ENCODE measurements around the gene TRIO. TPM values are rescaled to one million over a fixed set of nuclear protein-coding genes. Genes with fewer than 3 reads are reported as not detected.
A peak's percentile ranks its signal among the peaks of the same experiment; 100 is the strongest.

Gene TRIO
- total and polyA plus RNA-seq, 2 donors (not counting 1 experiment from before 2014, with no cell fraction given), result 134 to 281 TPM

DNA sequence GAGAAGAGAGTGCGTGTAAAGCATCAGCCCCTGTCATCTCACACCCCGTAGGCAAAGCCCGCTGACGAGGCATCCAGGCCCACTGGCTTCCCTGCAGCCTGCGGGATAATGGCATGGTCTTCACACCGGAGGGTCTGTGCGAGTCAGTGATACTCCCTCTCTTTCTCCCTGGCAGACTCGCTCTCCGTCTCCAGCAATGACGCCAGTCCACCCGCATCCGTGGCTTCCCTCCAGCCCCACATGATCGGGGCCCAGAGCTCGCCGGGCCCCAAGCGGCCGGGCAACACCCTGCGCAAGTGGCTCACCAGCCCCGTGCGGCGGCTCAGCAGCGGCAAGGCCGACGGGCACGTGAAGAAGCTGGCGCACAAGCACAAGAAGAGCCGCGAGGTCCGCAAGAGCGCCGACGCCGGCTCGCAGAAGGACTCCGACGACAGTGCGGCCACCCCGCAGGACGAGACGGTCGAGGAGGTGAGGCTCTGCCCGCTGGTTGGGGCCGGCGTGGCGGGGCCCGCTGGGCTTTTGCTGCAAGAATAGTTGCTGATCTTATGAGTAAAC, 317.8 kb downstream of the TRIO start:
- Histone ChIP-seq H3K27ac (ENCODE audit: insufficient read depth, low read length) (no peak overlapping the region), H3K36me3 (ENCODE audit: control insufficient read depth, insufficient read depth, low read length) (peaks cover 30% of the 10 kb centered on the region), H3K79me2 (ENCODE audit: control insufficient read depth, insufficient read depth, low read length) (peaks cover 38% of the 10 kb centered on the region), H3K4me2 (ENCODE audit: extremely low read depth, insufficient read depth, low read length) (no peak overlapping the region), H4K20me1 (ENCODE audit: control insufficient read depth, extremely low read depth, insufficient read depth, low read length) (no peaks in the 10 kb centered on the region), H3K4me1 (ENCODE audit: control insufficient read depth, extremely low read depth, insufficient read depth, low read length) (peaks cover 7% of the 10 kb centered on the region), H3K4me3 (replicated peaks in 1 of 4; ENCODE audit: control extremely low read depth in 1 of 4, insufficient read depth in 1 of 4, low read depth in 3 of 4, low read length in 4 of 4) (no peak overlapping the region), H2AFZ (ENCODE audit: low read length) (no peak overlapping the region), H3K27me3 (ENCODE audit: control insufficient read depth, insufficient read depth, low read length) (no peaks in the 10 kb centered on the region), H3K9me3 (ENCODE audit: control insufficient read depth, insufficient read depth, low read depth, low read length) (no peaks in the 10 kb centered on the region), H3K9ac (ENCODE audit: insufficient read depth, low read length) (no peak overlapping the region)
- TF ChIP-seq, protein P1, sequence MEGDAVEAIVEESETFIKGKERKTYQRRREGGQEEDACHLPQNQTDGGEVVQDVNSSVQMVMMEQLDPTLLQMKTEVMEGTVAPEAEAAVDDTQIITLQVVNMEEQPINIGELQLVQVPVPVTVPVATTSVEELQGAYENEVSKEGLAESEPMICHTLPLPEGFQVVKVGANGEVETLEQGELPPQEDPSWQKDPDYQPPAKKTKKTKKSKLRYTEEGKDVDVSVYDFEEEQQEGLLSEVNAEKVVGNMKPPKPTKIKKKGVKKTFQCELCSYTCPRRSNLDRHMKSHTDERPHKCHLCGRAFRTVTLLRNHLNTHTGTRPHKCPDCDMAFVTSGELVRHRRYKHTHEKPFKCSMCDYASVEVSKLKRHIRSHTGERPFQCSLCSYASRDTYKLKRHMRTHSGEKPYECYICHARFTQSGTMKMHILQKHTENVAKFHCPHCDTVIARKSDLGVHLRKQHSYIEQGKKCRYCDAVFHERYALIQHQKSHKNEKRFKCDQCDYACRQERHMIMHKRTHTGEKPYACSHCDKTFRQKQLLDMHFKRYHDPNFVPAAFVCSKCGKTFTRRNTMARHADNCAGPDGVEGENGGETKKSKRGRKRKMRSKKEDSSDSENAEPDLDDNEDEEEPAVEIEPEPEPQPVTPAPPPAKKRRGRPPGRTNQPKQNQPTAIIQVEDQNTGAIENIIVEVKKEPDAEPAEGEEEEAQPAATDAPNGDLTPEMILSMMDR (conservative IDR thresholded peaks at IDR 0.05 in 1 of 2, IDR thresholded peaks at IDR 0.05 in 1 of 2; ENCODE audit: low read depth in 1 of 2, low read length in 2 of 2), result no peak
- no peak for TF ChIP-seq EZH2 (IDR thresholded peaks at IDR 0.05; ENCODE audit: low read length, missing control alignments)
- DNase-seq (ENCODE audit: low read depth in 2 of 2), result no peak

DNA sequence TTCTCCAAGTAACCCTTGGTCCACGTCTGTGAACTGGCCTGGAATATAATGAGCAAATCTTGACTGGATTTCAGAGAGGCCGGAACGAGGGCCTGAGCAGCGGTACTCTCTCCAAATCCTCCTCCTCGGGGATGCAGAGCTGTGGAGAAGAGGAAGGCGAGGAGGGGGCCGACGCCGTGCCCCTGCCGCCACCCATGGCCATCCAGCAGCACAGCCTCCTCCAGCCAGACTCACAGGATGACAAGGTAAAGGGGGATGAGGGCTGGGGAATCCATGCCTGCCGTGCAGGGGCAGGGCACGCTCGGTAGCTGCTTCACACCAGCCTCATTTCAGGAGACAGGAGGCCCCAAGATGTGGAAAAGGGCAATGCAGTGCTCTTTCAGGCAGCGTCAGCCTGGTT, 319.5 kb downstream of the TRIO start:
- Histone ChIP-seq H2AFZ (ENCODE audit: low read length) (no peak overlapping the region), H3K79me2 (ENCODE audit: control insufficient read depth, insufficient read depth, low read length) (peaks cover 29% of the 10 kb centered on the region), H3K27ac (ENCODE audit: insufficient read depth, low read length) (no peak overlapping the region), H3K27me3 (ENCODE audit: control insufficient read depth, insufficient read depth, low read length) (no peaks in the 10 kb centered on the region), H3K9ac (ENCODE audit: insufficient read depth, low read length) (no peak overlapping the region), H3K9me3 (ENCODE audit: control insufficient read depth, insufficient read depth, low read depth, low read length) (no peaks in the 10 kb centered on the region), H3K4me1 (ENCODE audit: control insufficient read depth, extremely low read depth, insufficient read depth, low read length) (peaks cover 7% of the 10 kb centered on the region), H4K20me1 (ENCODE audit: control insufficient read depth, extremely low read depth, insufficient read depth, low read length) (no peaks in the 10 kb centered on the region), H3K36me3 (ENCODE audit: control insufficient read depth, insufficient read depth, low read length) (peaks cover 29% of the 10 kb centered on the region), H3K4me2 (ENCODE audit: extremely low read depth, insufficient read depth, low read length) (no peak overlapping the region), H3K4me3 (replicated peaks in 1 of 4; ENCODE audit: control extremely low read depth in 1 of 4, insufficient read depth in 1 of 4, low read depth in 3 of 4, low read length in 4 of 4) (no peak overlapping the region)
- no peak for DNase-seq (ENCODE audit: low read depth in 2 of 2)
- TF ChIP-seq, protein P1 (conservative IDR thresholded peaks at IDR 0.05 in 1 of 2, IDR thresholded peaks at IDR 0.05 in 1 of 2; ENCODE audit: low read depth in 1 of 2, low read length in 2 of 2), result no peak
- no peak for TF ChIP-seq EZH2 (IDR thresholded peaks at IDR 0.05; ENCODE audit: low read length, missing control alignments)

DNA sequence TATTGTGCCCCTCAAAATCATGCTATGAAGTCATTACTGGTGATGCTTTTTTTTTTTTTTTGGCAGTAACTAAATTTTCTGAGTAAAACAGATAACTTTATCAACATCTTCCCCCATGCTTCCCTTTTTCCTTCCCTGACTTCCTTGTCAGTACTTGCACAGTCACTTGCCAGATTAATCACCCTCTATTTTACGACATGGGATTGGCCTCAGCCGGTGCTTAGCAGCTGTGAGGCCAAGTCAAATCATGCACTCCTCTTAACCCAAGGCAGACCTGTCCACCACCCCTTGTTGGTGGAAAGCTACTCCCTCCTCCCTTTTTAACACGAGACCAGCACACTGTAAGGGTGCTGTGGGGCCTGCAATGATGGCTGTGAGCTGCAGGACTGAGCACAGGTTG, 320.5 kb downstream of the TRIO start:
- H3K79me2 ChIP-seq (ENCODE audit: control insufficient read depth, insufficient read depth, low read length), result peaks cover 22% of the 10 kb centered on the region
- H3K27ac ChIP-seq (ENCODE audit: insufficient read depth, low read length), result peak overlapping the region; percentile 32
- H3K9me3 ChIP-seq (ENCODE audit: control insufficient read depth, insufficient read depth, low read depth, low read length), result no peaks in the 10 kb centered on the region
- H3K4me2 ChIP-seq (ENCODE audit: extremely low read depth, insufficient read depth, low read length), result no peak overlapping the region
- peaks cover 5% of the 10 kb centered on the region for H3K4me1 ChIP-seq (ENCODE audit: control insufficient read depth, extremely low read depth, insufficient read depth, low read length)
- no peak for TF ChIP-seq EZH2 (IDR thresholded peaks at IDR 0.05; ENCODE audit: low read length, missing control alignments)
- TF ChIP-seq, protein P1 (conservative IDR thresholded peaks at IDR 0.05 in 1 of 2, IDR thresholded peaks at IDR 0.05 in 1 of 2; ENCODE audit: low read depth in 1 of 2, low read length in 2 of 2), result no peak
- no peak overlapping the region for H3K4me3 ChIP-seq (replicated peaks in 1 of 4; ENCODE audit: control extremely low read depth in 1 of 4, insufficient read depth in 1 of 4, low read depth in 3 of 4, low read length in 4 of 4)
- no peak overlapping the region for H3K9ac ChIP-seq (ENCODE audit: insufficient read depth, low read length)
- no peaks in the 10 kb centered on the region for H3K27me3 ChIP-seq (ENCODE audit: control insufficient read depth, insufficient read depth, low read length)
- H3K36me3 ChIP-seq (ENCODE audit: control insufficient read depth, insufficient read depth, low read length), result peaks cover 31% of the 10 kb centered on the region
- no peak overlapping the region for H2AFZ ChIP-seq (ENCODE audit: low read length)
- no peaks in the 10 kb centered on the region for H4K20me1 ChIP-seq (ENCODE audit: control insufficient read depth, extremely low read depth, insufficient read depth, low read length)
- DNase-seq (ENCODE audit: low read depth in 2 of 2), result peak in 1 of 2 donors; percentile 80
